ENCODE results near the gene MAG.

DNA sequence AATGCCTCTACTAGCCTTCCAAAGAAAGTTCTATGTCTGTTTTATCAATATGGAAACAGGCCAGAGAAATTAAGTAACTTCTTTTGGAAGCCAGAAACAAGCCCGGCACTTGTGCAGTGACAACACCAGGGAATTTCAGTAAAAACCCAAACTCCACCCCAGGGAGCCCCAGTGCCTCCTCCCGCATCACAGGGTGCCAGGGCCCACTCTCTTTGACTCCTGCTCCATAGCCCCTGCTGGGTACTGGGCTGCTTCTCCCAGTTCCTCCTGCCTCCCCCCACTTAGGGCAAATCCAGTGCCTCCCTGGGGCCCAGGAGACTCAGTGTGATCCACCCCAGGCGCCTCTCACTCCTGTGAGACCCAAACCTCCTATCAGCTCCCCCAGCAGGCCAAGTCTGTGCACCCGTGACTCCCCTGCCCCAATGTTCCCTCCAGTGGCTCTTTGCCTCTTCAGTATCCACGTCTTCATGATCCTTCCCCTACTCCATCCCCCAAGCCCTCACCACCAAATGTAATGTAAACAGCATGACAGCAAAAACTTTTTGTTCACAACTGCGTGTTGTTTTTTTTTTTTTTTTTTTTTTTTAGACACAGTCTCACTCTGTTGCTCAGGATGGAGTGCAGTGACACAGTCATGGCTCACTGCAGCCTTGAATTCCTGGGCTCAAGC lies 64.0 kb downstream of the MAG start:
- TF ChIP-seq, protein P1, sequence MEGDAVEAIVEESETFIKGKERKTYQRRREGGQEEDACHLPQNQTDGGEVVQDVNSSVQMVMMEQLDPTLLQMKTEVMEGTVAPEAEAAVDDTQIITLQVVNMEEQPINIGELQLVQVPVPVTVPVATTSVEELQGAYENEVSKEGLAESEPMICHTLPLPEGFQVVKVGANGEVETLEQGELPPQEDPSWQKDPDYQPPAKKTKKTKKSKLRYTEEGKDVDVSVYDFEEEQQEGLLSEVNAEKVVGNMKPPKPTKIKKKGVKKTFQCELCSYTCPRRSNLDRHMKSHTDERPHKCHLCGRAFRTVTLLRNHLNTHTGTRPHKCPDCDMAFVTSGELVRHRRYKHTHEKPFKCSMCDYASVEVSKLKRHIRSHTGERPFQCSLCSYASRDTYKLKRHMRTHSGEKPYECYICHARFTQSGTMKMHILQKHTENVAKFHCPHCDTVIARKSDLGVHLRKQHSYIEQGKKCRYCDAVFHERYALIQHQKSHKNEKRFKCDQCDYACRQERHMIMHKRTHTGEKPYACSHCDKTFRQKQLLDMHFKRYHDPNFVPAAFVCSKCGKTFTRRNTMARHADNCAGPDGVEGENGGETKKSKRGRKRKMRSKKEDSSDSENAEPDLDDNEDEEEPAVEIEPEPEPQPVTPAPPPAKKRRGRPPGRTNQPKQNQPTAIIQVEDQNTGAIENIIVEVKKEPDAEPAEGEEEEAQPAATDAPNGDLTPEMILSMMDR (tag by site-specific recombination; IDR thresholded peaks at IDR 0.05) = peak; percentile 49; the same call in 1 of the 2 replicates
- no peak for TF ChIP-seq ZNF76 (tag by site-specific recombination; IDR thresholded peaks at IDR 0.05; ENCODE audit: borderline replicate concordance, low read depth)
- no peak for TF ChIP-seq TCF7L2 (IDR thresholded peaks at IDR 0.05; ENCODE audit: borderline replicate concordance, low read depth, low read length)
- TF ChIP-seq ZNF701 (tag by site-specific recombination; IDR thresholded peaks at IDR 0.05) = no peak
- TF ChIP-seq ZNF335 (tag by site-specific recombination; conservative IDR thresholded peaks at IDR 0.05) = no peak
- TF ChIP-seq ZNF747 (tag by site-specific recombination; IDR thresholded peaks at IDR 0.05) = no peak
- no peak for TF ChIP-seq KLF9 (tag by site-specific recombination; IDR thresholded peaks at IDR 0.05; ENCODE audit: low read depth)
- no peak for TF ChIP-seq ZBTB1 (tag by site-specific recombination; IDR thresholded peaks at IDR 0.05)
- TF ChIP-seq, protein P2, sequence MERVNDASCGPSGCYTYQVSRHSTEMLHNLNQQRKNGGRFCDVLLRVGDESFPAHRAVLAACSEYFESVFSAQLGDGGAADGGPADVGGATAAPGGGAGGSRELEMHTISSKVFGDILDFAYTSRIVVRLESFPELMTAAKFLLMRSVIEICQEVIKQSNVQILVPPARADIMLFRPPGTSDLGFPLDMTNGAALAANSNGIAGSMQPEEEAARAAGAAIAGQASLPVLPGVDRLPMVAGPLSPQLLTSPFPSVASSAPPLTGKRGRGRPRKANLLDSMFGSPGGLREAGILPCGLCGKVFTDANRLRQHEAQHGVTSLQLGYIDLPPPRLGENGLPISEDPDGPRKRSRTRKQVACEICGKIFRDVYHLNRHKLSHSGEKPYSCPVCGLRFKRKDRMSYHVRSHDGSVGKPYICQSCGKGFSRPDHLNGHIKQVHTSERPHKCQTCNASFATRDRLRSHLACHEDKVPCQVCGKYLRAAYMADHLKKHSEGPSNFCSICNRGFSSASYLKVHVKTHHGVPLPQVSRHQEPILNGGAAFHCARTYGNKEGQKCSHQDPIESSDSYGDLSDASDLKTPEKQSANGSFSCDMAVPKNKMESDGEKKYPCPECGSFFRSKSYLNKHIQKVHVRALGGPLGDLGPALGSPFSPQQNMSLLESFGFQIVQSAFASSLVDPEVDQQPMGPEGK (tag by site-specific recombination; IDR thresholded peaks at IDR 0.05) = no peak
- TF ChIP-seq, protein P3, sequence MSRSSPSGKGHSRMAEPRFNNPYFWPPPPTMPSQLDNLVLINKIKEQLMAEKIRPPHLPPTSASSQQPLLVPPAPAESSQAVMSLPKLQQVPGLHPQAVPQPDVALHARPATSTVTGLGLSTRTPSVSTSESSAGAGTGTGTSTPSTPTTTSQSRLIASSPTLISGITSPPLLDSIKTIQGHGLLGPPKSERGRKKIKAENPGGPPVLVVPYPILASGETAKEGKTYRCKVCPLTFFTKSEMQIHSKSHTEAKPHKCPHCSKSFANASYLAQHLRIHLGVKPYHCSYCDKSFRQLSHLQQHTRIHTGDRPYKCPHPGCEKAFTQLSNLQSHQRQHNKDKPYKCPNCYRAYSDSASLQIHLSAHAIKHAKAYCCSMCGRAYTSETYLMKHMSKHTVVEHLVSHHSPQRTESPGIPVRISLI (tag by site-specific recombination; IDR thresholded peaks at IDR 0.05) = peak; percentile 28; the same call in 1 of the 2 replicates
- TF ChIP-seq REST (tag by site-specific recombination; IDR thresholded peaks at IDR 0.05) = no peak
- no peak for TF ChIP-seq ZNF544 (tag by site-specific recombination; IDR thresholded peaks at IDR 0.05)
